NK-92 (cell line): ENCODE results near the gene SLC5A12.

ENCODE experiments used
- DNase-seq: peaks from one replicate; lab custom pipeline; 2025; ENCODE audit not compliant: unreplicated experiment; lab: John Stamatoyannopoulos, UW

The SLC5A12 gene

GRCh38 chr11:26719998-26720397 lies 1.9 kb downstream of the SLC5A12 start:
- DNase-seq, result no peak

GRCh38 chr11:26719289-26719973 lies 2.4 kb downstream of the SLC5A12 start:
- no peak for DNase-seq

GRCh38 chr11:26717771-26718170 lies 4.1 kb downstream of the SLC5A12 start:
- no peak for DNase-seq

GRCh38 chr11:26715133-26715532 lies 6.7 kb downstream of the SLC5A12 start:
- DNase-seq, result no peak

GRCh38 chr11:26712497-26712896 lies 9.4 kb downstream of the SLC5A12 start:
- DNase-seq, result no peak

- DNase-seq, result no peak
Measured at GRCh38 chr11:26710489-26710888, 11.4 kb downstream of the SLC5A12 start.

- DNase-seq, result no peak
Measured at GRCh38 chr11:26708736-26709456, 13.0 kb downstream of the SLC5A12 start.

GRCh38 chr11:26706181-26706580 lies 15.7 kb downstream of the SLC5A12 start:
- DNase-seq, result no peak

GRCh38 chr11:26704249-26704648 lies 17.6 kb downstream of the SLC5A12 start:
- no peak for DNase-seq

GRCh38 chr11:26703411-26704191 lies 18.3 kb downstream of the SLC5A12 start:
- DNase-seq, result no peak

GRCh38 chr11:26702406-26702805 lies 19.5 kb downstream of the SLC5A12 start:
- no peak for DNase-seq

GRCh38 chr11:26700574-26701235 lies 21.2 kb downstream of the SLC5A12 start:
- no peak for DNase-seq

- no peak for DNase-seq
Measured at GRCh38 chr11:26698224-26698623, 23.6 kb downstream of the SLC5A12 start.

- DNase-seq, result no peak
Measured at GRCh38 chr11:26696330-26696729, 25.5 kb downstream of the SLC5A12 start.

GRCh38 chr11:26688701-26689100 lies 33.2 kb downstream of the SLC5A12 start:
- no peak for DNase-seq

GRCh38 chr11:26687351-26687750 lies 34.5 kb downstream of the SLC5A12 start:
- no peak for DNase-seq

- DNase-seq, result no peak
Measured at GRCh38 chr11:26677566-26677965, 44.3 kb downstream of the SLC5A12 start.

GRCh38 chr11:26676641-26677040 lies 45.2 kb downstream of the SLC5A12 start:
- DNase-seq, result no peak

- no peak for DNase-seq
Measured at GRCh38 chr11:26675233-26675928, 46.5 kb downstream of the SLC5A12 start.

GRCh38 chr11:26665946-26666345 lies 55.9 kb downstream of the SLC5A12 start:
- no peak for DNase-seq

GRCh38 chr11:26665036-26665435 lies 56.8 kb downstream of the SLC5A12 start:
- DNase-seq, result no peak
